Measurements from ENCODE around the gene RHBDL3. TPM values are rescaled to one million over a fixed set of nuclear protein-coding genes. Genes with fewer than 3 reads are reported as not detected.

Gene RHBDL3
- polyA plus RNA-seq, 2 of the 4 experiments (the other 2 are of a cell fraction), result 2.0 to 6.6 TPM

DNA sequence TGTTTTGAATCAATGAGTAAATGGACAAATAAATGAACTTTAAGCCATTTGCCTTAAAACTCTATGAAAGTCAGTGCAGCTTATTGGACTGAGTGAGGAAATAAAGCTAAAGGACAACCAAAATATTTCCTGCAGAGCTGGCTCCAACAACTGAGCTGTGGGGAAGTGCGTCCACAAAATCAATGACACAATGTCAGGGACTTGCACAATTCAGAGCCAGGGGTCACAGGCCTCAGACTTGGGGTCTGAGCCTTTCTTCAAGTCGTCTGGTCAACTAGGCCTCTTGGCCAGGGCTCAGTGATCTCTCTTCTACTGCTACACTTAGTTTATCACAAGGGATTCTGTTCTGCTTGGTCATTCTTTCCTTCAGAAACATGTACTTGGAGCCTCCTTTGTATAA is 26.2 kb upstream of the RHBDL3 start:
- ChIA-PET CTCF (no interaction called here), POLR2A (no interaction called here)
- Histone ChIP-seq H3K27ac (no peak overlapping the region), H3K9me3 (no peaks in the 10 kb centered on the region), H3K4me2 (no peak overlapping the region), H3K4me1 (no peaks in the 10 kb centered on the region), H3K4me3 (no peak overlapping the region)
- no peak for FAIRE-seq
- TF ChIP-seq SREBF2 (IDR thresholded peaks at IDR 0.05), result no peak
- no peak for TF ChIP-seq NPAS2 (CRISPR knock-in tag; IDR thresholded peaks at IDR 0.05; ENCODE audit: borderline replicate concordance)
- TF ChIP-seq RAD21 (conservative IDR thresholded peaks at IDR 0.05 in 1 of 2, IDR thresholded peaks at IDR 0.05 in 1 of 2), result no peak
- TF ChIP-seq FOSL2 (IDR thresholded peaks at IDR 0.05), result no peak
- TF ChIP-seq FOSL2 (CRISPR knock-in tag; IDR thresholded peaks at IDR 0.05), result no peak
- TF ChIP-seq RCOR1 (IDR thresholded peaks at IDR 0.05; ENCODE audit: low read depth, low read length), result no peak
- TF ChIP-seq CBX8 (IDR thresholded peaks at IDR 0.05), result no peak
- TF ChIP-seq ESRRA (IDR thresholded peaks at IDR 0.05; ENCODE audit: borderline replicate concordance, low read length), result no peak
- TF ChIP-seq ZSCAN20 (CRISPR knock-in tag; IDR thresholded peaks at IDR 0.05), result no peak
- no peak for TF ChIP-seq MAFK (IDR thresholded peaks at IDR 0.05; ENCODE audit: partially characterized antibody)
- TF ChIP-seq, protein P1, sequence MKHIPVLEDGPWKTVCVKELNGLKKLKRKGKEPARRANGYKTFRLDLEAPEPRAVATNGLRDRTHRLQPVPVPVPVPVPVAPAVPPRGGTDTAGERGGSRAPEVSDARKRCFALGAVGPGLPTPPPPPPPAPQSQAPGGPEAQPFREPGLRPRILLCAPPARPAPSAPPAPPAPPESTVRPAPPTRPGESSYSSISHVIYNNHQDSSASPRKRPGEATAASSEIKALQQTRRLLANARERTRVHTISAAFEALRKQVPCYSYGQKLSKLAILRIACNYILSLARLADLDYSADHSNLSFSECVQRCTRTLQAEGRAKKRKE (CRISPR knock-in tag; IDR thresholded peaks at IDR 0.05; ENCODE audit: low read depth), result no peak
- TF ChIP-seq CBX2 (IDR thresholded peaks at IDR 0.05; ENCODE audit: borderline replicate concordance, low read depth), result no peak
- TF ChIP-seq, protein P2, sequence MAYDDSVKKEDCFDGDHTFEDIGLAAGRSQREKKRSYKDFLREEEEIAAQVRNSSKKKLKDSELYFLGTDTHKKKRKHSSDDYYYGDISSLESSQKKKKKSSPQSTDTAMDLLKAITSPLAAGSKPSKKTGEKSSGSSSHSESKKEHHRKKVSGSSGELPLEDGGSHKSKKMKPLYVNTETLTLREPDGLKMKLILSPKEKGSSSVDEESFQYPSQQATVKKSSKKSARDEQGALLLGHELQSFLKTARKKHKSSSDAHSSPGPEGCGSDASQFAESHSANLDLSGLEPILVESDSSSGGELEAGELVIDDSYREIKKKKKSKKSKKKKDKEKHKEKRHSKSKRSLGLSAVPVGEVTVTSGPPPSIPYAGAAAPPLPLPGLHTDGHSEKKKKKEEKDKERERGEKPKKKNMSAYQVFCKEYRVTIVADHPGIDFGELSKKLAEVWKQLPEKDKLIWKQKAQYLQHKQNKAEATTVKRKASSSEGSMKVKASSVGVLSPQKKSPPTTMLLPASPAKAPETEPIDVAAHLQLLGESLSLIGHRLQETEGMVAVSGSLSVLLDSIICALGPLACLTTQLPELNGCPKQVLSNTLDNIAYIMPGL (CRISPR knock-in tag; IDR thresholded peaks at IDR 0.05; ENCODE audit: borderline replicate concordance), result no peak
- no peak for TF ChIP-seq TP53 (CRISPR knock-in tag; IDR thresholded peaks at IDR 0.05)
- TF ChIP-seq RNF2 (IDR thresholded peaks at IDR 0.05; ENCODE audit: borderline replicate concordance, low read depth), result no peak
- TF ChIP-seq, protein P3, sequence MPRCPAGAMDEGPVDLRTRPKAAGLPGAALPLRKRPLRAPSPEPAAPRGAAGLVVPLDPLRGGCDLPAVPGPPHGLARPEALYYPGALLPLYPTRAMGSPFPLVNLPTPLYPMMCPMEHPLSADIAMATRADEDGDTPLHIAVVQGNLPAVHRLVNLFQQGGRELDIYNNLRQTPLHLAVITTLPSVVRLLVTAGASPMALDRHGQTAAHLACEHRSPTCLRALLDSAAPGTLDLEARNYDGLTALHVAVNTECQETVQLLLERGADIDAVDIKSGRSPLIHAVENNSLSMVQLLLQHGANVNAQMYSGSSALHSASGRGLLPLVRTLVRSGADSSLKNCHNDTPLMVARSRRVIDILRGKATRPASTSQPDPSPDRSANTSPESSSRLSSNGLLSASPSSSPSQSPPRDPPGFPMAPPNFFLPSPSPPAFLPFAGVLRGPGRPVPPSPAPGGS (IDR thresholded peaks at IDR 0.05), result no peak
- TF ChIP-seq, protein P4, sequence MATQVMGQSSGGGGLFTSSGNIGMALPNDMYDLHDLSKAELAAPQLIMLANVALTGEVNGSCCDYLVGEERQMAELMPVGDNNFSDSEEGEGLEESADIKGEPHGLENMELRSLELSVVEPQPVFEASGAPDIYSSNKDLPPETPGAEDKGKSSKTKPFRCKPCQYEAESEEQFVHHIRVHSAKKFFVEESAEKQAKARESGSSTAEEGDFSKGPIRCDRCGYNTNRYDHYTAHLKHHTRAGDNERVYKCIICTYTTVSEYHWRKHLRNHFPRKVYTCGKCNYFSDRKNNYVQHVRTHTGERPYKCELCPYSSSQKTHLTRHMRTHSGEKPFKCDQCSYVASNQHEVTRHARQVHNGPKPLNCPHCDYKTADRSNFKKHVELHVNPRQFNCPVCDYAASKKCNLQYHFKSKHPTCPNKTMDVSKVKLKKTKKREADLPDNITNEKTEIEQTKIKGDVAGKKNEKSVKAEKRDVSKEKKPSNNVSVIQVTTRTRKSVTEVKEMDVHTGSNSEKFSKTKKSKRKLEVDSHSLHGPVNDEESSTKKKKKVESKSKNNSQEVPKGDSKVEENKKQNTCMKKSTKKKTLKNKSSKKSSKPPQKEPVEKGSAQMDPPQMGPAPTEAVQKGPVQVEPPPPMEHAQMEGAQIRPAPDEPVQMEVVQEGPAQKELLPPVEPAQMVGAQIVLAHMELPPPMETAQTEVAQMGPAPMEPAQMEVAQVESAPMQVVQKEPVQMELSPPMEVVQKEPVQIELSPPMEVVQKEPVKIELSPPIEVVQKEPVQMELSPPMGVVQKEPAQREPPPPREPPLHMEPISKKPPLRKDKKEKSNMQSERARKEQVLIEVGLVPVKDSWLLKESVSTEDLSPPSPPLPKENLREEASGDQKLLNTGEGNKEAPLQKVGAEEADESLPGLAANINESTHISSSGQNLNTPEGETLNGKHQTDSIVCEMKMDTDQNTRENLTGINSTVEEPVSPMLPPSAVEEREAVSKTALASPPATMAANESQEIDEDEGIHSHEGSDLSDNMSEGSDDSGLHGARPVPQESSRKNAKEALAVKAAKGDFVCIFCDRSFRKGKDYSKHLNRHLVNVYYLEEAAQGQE (IDR thresholded peaks at IDR 0.05), result no peak
- TF ChIP-seq CHD2 (IDR thresholded peaks at IDR 0.05; ENCODE audit: low read length, partially characterized antibody), result no peak
- no peak for TF ChIP-seq EHF (CRISPR knock-in tag; IDR thresholded peaks at IDR 0.05)
- WGBS (ENCODE audit: missing lambda C conversion rate), result 68% methylated on average over 2 of the region's 2 CpGs
- no peak for ATAC-seq
- no peak for DNase-seq (ENCODE audit: low read depth in 1 of 2, low spot score in 1 of 2)

DNA sequence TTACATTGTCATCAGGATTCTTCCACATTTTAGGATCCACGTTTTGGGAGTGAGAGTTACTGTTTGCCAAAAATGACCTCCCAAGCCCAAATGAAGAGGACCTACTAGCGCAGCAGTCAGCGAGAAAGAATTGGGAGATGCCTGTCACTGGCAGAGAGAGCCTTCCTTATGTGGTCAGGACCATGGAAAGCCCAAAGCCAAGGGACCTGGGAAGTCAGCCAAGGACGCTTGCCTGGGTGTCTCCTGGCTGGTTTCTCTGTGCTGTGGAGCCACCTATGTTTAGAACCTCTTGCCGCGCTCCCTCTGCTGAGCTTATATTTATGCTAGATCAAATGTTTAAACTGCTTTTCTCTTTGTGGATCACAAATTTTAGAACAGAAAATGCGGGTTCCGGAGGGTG is 24.9 kb upstream of the RHBDL3 start:
- CTCF ChIA-PET, result interaction anchor here (1.4 to 4.3 kb wide), 2 partner anchors 11 to 37 kb away, joined by 3 to 38 read pairs; no protein-coding TSS in a partner anchor
- H3K27ac ChIP-seq, result no peak overlapping the region
- TF ChIP-seq, protein P4 (IDR thresholded peaks at IDR 0.05), result peak; percentile 65
- TF ChIP-seq CBX2 (IDR thresholded peaks at IDR 0.05; ENCODE audit: borderline replicate concordance, low read depth) (no peak), RFX5 (IDR thresholded peaks at IDR 0.05) (no peak), RCOR1 (IDR thresholded peaks at IDR 0.05; ENCODE audit: low read depth, low read length) (no peak), SMC3 (IDR thresholded peaks at IDR 0.05) (no peak)
- TF ChIP-seq, protein P5, sequence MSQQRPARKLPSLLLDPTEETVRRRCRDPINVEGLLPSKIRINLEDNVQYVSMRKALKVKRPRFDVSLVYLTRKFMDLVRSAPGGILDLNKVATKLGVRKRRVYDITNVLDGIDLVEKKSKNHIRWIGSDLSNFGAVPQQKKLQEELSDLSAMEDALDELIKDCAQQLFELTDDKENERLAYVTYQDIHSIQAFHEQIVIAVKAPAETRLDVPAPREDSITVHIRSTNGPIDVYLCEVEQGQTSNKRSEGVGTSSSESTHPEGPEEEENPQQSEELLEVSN (IDR thresholded peaks at IDR 0.05; ENCODE audit: borderline replicate concordance, low read depth), result no peak
- TF ChIP-seq, protein P6, sequence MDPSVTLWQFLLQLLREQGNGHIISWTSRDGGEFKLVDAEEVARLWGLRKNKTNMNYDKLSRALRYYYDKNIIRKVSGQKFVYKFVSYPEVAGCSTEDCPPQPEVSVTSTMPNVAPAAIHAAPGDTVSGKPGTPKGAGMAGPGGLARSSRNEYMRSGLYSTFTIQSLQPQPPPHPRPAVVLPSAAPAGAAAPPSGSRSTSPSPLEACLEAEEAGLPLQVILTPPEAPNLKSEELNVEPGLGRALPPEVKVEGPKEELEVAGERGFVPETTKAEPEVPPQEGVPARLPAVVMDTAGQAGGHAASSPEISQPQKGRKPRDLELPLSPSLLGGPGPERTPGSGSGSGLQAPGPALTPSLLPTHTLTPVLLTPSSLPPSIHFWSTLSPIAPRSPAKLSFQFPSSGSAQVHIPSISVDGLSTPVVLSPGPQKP (IDR thresholded peaks at IDR 0.05; ENCODE audit: low read depth, low read length), result no peak
- no peak overlapping the region for H3K4me3 ChIP-seq
- no peak for FAIRE-seq
- POLR2A ChIA-PET, result no interaction called here
- no peak for DNase-seq (ENCODE audit: low read depth in 1 of 2, low spot score in 1 of 2)
- H3K9me3 ChIP-seq, result no peaks in the 10 kb centered on the region
- ATAC-seq, result peak in 1 of 2 experiments; percentile 51; a peak in 2 of 6 replicates
- WGBS (ENCODE audit: missing lambda C conversion rate), result 71% methylated on average over 8 of the region's 8 CpGs
- no peak overlapping the region for H3K4me2 ChIP-seq
- H3K4me1 ChIP-seq, result no peaks in the 10 kb centered on the region

Data from A549 (cell line).